Mammary microvascular endothelial cell (primary cell): Measurements from ENCODE around the gene TBCE. TPM values are rescaled to one million over a fixed set of nuclear protein-coding genes. Genes with fewer than 3 reads are reported as not detected.

ENCODE experiments used
- total RNA-seq: library from RNA; depleted of rRNA; stranded (reverse); fragments of >200 nt; gene quantifications from 2 replicates; pipeline ENCODE4 v1.2.3, GENCODE V29; 2015

The TBCE gene
- 27.4 and 33.7 TPM in 2 replicates for total RNA-seq

GRCh38 chr1:235367000-235367908 is at the start of gene TBCE:
Gene TBCE, plus strand, starts transcription at chr1:235367427. Its CDS starts 12,623 bp downstream, at chr1:235380050.

GRCh38 chr1:235327559-235328270 is 39.5 kb upstream of the TBCE start, which contains the start of gene ARID4B:
Gene ARID4B, minus strand, starts transcription at chr1:235328179. Its CDS starts 1,260 bp downstream, at chr1:235326919.

GRCh38 chr1:235328271-235329138 is 38.7 kb upstream of the TBCE start, which contains the start of gene GGPS1:
Gene GGPS1, plus strand, starts transcription at chr1:235328570. Its CDS starts 6,695 bp downstream, at chr1:235335265.

Other genes with a start within 250 kb of the TBCE start
- gene TOMM20, start 238.6 kb upstream of the TBCE start, total RNA-seq: 78.1 and 78.5 TPM in 2 replicates
- 48.8 and 98.1 TPM in 2 replicates for gene RBM34, start 206.2 kb upstream of the TBCE start, total RNA-seq
- 11.5 and 12.7 TPM in 2 replicates for gene ARID4B, start 39.2 kb upstream of the TBCE start, total RNA-seq
- 17.7 and 27.0 TPM in 2 replicates for gene GGPS1, start 38.9 kb upstream of the TBCE start, total RNA-seq
- gene B3GALNT2, start 137.0 kb downstream of the TBCE start, total RNA-seq: 28.0 and 29.7 TPM in 2 replicates